Endothelial cell of umbilical vein (primary cell): Measurements from ENCODE around the gene DIP2C.

Experiments
- EZH2 ChIP-seq: IDR thresholded peaks from 2 replicates; pipeline ENCODE4 v1.6.1; 2012; ENCODE audit warnings: borderline replicate concordance, low read depth, mild to moderate bottlenecking, moderate library complexity, low read length, inconsistent platforms; ENCODE audit not compliant: severe bottlenecking
- POLR2A ChIP-seq: IDR thresholded peaks from 2 replicates; pipeline ENCODE4 v1.6.1; 2012; ENCODE audit warnings: low read depth, mild to moderate bottlenecking, control low read depth, low read length

DNA sequence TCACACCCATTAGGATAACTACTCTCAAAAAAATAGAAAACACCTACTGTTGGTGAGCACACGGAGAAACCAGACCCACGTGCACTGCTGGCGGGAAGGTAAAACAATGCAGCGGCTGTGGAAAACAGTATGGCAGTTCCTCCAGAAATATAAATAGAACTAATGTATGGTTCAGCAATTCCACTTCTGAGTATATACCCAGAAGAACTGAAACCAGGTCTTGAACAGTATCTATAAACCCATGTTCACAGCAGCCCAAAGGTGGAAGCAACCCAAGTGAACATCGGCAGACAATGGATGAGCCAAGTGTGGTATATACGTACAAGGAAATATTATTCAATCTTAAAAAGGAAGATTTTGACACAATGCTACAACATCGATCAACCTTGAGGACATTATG, 389.5 kb downstream of the DIP2C start:
- TF ChIP-seq EZH2, result no peak
- no peak for TF ChIP-seq POLR2A
